ENCODE data around the gene CCSER1. TPM values are rescaled to one million over a fixed set of nuclear protein-coding genes. Genes with fewer than 3 reads are reported as not detected.
"Not testable (repeated sequence)": the region's sequence is repeated elsewhere in the genome, so short reads cannot be mapped to it uniquely, and the experiment has no call there.

CCSER1 gene
- total RNA-seq, 4 donors from 2014 or later: 13.3 to 54.6 (median 34.0) TPM

GRCh38 chr4:90476586-90476985 is 349.4 kb downstream of the CCSER1 start:
- TF ChIP-seq CTCF (IDR thresholded peaks at IDR 0.05) (no peak), POLR2A (IDR thresholded peaks at IDR 0.05) (no peak), POLR2AphosphoS5 (IDR thresholded peaks at IDR 0.05) (no peak), EP300 (IDR thresholded peaks at IDR 0.05; ENCODE audit: low read depth) (no peak)
- in situ Hi-C loops (cut with MboI; ENCODE audit: low pct_ligation_motif_present in 1 of 4, low pct_unique_long_range_greater_than_20kb in 1 of 4, low sequenced_read_pairs in 3 of 4) (no loop called here), intact Hi-C loops (cut with DNase I; ENCODE audit: low total_unique reads) (no loop called here)
- no peak overlapping the region for H3K4me3 ChIP-seq
- H3K36me3 ChIP-seq: no peaks in the 10 kb centered on the region
- no peaks in the 10 kb centered on the region for H3K9me3 ChIP-seq
- 69 to 70% methylated on average over 4 of the region's 4 CpGs for WGBS, 2 donors (ENCODE audit: low coverage in 1 of 2)
- no peak for DNase-seq
- H3K27ac ChIP-seq: no peak overlapping the region
- no peaks in the 10 kb centered on the region for H3K27me3 ChIP-seq
- no peaks in the 10 kb centered on the region for H3K4me1 ChIP-seq

GRCh38 chr4:90484894-90485293 is 357.7 kb downstream of the CCSER1 start:
- DNase-seq; H3K27ac ChIP-seq; H3K36me3 ChIP-seq; H3K4me3 ChIP-seq; H3K27me3 ChIP-seq; H3K4me1 ChIP-seq; in situ Hi-C loops (cut with MboI; ENCODE audit: low pct_ligation_motif_present in 1 of 4, low pct_unique_long_range_greater_than_20kb in 1 of 4, low sequenced_read_pairs in 3 of 4); intact Hi-C loops (cut with DNase I; ENCODE audit: low total_unique reads); H3K9me3 ChIP-seq: not testable (repeated sequence)
- 87 to 100% methylated on average over 1 to 9 of the region's 9 CpGs for WGBS, 2 donors (ENCODE audit: low coverage in 1 of 2)

GRCh38 chr4:90486346-90486745 is 359.2 kb downstream of the CCSER1 start:
- H3K27ac ChIP-seq: no peak overlapping the region
- H3K9me3 ChIP-seq: no peaks in the 10 kb centered on the region
- no peaks in the 10 kb centered on the region for H3K27me3 ChIP-seq
- in situ Hi-C loops (cut with MboI; ENCODE audit: low pct_ligation_motif_present in 1 of 4, low pct_unique_long_range_greater_than_20kb in 1 of 4, low sequenced_read_pairs in 3 of 4) (no loop called here), intact Hi-C loops (cut with DNase I; ENCODE audit: low total_unique reads) (no loop called here)
- TF ChIP-seq EP300 (IDR thresholded peaks at IDR 0.05; ENCODE audit: low read depth) (no peak), POLR2AphosphoS5 (IDR thresholded peaks at IDR 0.05) (no peak), POLR2A (IDR thresholded peaks at IDR 0.05) (no peak), CTCF (IDR thresholded peaks at IDR 0.05) (no peak)
- no peaks in the 10 kb centered on the region for H3K4me1 ChIP-seq
- no peak for DNase-seq
- H3K4me3 ChIP-seq: no peak overlapping the region
- WGBS, 2 donors (ENCODE audit: low coverage in 1 of 2): 75 to 88% methylated on average over 1 of the region's 1 CpG
- H3K36me3 ChIP-seq: no peaks in the 10 kb centered on the region

- 45 to 60% methylated on average over 1 of the region's 1 CpG for WGBS, 2 donors (ENCODE audit: low coverage in 1 of 2)
These were observed 368.0 kb downstream of the CCSER1 start for GRCh38 chr4:90495211-90495610.

More at GRCh38 chr4:90495211-90495610, 368.0 kb downstream of the CCSER1 start:
- Histone ChIP-seq H3K27me3 (no peaks in the 10 kb centered on the region), H3K4me1 (no peaks in the 10 kb centered on the region), H3K9me3 (no peaks in the 10 kb centered on the region), H3K4me3 (no peak overlapping the region), H3K27ac (no peak overlapping the region), H3K36me3 (no peaks in the 10 kb centered on the region)
- intact Hi-C loops (cut with DNase I; ENCODE audit: low total_unique reads) (loop anchor here (5.0 kb wide), 1 partner anchor 943 kb away; no protein-coding TSS in a partner anchor), in situ Hi-C loops (cut with MboI; ENCODE audit: low pct_ligation_motif_present in 1 of 4, low pct_unique_long_range_greater_than_20kb in 1 of 4, low sequenced_read_pairs in 3 of 4) (no loop called here)
- no peak for TF ChIP-seq EP300 (IDR thresholded peaks at IDR 0.05; ENCODE audit: low read depth)
- no peak for TF ChIP-seq POLR2AphosphoS5 (IDR thresholded peaks at IDR 0.05)
- no peak for TF ChIP-seq POLR2A (IDR thresholded peaks at IDR 0.05)
- no peak for TF ChIP-seq CTCF (IDR thresholded peaks at IDR 0.05)
- no peak for DNase-seq
